COLO668 (cell line): Measurements from ENCODE around the gene SGMS2.
"Not testable (repeated sequence)": the region's sequence is repeated elsewhere in the genome, so short reads cannot be mapped to it uniquely, and the experiment has no call there.

Source experiments
- DNase-seq: peaks from one replicate; lab custom pipeline; 2025; ENCODE audit not compliant: unreplicated experiment; lab: John Stamatoyannopoulos, UW

The SGMS2 gene

GRCh38 chr4:107906458-107907100 lies 81.8 kb downstream of the SGMS2 start:
- DNase-seq, result no peak

DNA sequence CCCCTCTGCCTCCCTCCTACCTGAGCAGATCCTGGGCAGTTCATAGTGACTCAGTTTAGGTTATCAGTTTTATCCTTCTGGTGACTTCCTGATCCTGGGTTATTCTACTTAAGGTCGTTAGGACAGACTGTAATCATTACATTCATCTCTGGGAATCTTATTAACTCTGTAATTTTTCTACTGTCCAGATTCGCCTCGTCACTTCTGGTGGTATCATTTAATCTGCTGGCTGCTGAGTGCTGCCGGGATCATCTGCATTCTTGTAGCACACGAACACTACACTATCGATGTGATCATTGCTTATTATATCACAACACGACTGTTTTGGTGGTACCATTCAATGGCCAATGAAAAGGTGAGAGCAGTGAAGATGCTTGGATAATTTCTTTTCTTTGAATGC lies 83.6 kb downstream of the SGMS2 start:
- DNase-seq, result no peak

DNA sequence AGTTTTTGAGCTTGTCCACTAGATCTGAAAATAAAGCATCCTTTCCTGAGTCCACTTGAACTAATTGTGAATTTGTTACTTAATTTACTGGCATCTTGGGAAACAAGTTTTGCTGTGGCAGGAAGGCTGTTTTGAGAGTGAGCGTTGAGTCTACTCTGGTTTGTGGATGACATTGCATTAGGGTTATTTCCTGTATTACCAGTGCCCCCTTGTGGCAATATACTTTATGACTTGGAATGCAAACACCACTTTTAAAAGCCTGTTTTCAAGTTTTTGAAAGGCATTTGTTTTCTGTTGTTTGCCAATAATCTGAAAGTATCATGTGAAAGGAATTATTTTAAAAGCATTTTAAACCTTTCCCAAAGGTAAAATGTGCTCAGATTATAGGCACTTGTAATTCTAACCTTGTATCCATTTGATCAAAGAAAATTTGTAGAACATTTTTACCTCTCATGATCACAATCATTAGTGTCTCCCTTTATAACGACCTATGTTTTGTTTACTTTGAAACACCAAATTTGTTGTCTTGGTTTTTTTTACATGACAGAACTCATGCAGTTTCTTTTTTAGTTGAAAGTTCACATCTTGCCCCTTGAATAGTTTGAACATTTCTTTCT lies 88.7 kb downstream of the SGMS2 start:
- no peak for DNase-seq

- DNase-seq, result no peak
Measured at GRCh38 chr4:107915220-107915619, 90.5 kb downstream of the SGMS2 start.

GRCh38 chr4:107916623-107917022 lies 91.9 kb downstream of the SGMS2 start:
- no peak for DNase-seq

DNA sequence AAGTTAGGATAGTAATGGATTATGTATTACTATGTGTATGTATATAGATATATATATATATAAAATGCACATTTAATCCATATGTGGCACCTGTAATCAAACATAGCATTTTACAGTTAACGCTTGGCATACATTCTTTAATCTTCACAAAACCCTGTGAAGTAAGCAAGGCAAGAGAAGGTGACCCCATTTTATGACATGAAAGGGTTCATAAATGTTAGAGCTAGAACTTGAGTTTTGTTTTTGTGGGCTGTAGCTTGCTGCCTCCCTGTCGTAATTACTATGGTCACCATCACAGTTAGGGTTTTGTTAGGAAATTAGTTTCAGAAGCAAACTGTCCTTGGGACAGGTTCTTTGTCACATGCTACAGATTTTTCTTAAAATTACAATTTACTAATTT lies 92.8 kb downstream of the SGMS2 start:
- DNase-seq, result no peak

DNA sequence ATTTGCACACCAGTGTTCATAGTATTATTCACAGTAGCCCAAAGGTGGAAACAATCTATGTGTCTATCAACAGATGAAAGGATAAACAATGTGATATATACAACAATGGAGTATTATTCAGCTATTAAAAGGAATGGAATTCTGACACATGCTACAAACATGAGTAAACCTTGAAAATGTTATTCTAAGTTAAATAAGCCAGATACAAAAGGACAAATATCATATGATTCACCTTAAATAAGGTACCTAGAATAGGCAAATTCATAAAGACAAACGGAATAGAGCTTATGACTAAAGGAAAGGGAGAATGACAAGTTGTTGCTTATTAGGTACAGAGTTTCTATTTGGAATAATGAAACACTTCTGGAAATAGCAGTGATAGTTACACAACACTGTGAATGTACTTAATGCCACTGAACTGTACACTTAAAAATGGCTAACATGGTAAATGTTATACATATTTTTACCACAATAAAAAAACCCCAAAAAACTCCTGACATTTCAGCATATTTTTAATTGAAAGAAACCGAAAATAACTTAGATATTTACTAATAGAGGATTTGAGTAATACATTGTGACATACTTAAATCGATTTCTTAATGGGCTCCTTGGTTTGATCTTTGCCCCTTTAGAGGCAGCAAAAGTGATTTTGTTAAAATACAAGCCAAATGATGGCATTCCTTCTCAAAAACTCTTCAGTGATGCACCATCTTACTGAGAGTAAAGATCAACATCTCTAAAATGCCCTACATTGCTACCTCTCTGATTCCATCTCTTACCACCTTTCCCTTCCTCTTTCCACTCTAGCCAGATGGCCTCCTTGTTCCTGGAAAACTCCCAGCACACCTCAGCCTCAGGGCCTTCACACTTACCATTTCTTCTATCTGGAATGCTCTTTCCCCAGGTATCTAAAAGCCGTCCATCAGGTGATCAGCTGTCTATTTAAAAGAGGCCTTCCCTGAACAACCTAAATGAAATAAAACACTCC lies 98.0 kb downstream of the SGMS2 start:
- no peak for DNase-seq

DNA sequence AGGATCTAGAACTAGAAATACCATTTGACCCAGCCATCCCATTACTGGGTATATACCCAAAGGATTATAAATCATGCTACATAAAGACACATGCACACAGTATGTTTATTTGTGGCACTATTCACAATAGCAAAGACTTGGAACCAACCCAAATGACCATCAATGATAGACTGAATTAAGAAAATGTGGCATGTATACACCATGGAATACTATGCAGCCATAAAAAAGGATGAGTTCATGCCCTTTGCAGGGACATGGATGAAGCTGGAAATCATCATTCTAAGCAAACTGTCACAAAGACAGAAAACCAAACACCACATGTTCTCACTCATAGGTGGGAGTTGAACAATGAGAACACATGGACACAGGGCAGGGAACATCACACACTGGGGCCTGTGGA lies 101.0 kb downstream of the SGMS2 start:
- not testable (repeated sequence) for DNase-seq

- not testable (repeated sequence) for DNase-seq
Measured at GRCh38 chr4:107926875-107927274, 102.1 kb downstream of the SGMS2 start.

DNA sequence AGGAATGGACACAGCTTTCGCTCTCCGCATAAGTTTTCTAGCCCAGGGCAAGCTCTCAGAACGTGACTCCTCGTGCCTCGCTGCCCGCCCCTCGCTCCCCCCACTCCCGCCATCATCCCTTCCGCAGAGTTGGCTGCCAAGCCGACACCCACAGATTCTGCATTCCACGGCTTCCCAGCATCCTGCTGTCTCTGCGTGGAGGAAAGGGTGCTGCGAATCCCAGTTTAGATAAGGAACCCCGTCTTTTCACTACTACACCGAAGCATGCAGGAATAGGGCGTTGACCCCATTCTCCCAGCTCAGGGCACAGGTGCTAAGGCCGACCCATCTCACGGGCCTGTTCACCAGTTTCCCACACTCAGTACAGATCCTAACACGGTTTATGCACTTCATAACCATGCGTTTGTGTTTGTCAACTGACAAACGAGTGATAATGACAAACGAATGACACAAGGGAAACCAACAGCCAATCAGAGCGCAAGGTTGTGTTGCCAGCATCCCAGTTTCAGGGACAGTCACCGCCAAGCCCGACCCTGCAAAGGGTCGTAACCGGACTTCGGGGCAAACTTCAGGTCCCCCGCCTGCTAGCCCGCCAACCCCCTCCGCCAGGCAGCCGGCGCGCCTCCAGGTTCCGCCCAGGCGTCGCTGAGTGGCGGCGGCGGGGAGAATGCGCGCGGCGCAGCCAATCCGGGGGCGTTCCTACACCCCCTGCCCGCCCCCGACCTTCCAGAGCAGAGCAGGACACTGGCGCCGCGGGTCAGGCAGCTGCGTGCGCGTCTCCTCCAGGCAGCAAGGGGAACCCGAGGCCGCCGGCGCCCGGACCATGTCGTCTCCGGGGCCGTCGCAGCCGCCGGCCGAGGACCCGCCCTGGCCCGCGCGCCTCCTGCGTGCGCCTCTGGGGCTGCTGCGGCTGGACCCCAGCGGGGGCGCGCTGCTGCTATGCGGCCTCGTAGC lies 106.4 kb downstream of the SGMS2 start, which contains the start of gene CYP2U1:
Gene CYP2U1 (plus strand): TSS at position 729 of the 954 bp plus-strand sequence. CDS start 95 bp downstream, at position 824.
- DNase-seq, result peak; percentile 81

DNA sequence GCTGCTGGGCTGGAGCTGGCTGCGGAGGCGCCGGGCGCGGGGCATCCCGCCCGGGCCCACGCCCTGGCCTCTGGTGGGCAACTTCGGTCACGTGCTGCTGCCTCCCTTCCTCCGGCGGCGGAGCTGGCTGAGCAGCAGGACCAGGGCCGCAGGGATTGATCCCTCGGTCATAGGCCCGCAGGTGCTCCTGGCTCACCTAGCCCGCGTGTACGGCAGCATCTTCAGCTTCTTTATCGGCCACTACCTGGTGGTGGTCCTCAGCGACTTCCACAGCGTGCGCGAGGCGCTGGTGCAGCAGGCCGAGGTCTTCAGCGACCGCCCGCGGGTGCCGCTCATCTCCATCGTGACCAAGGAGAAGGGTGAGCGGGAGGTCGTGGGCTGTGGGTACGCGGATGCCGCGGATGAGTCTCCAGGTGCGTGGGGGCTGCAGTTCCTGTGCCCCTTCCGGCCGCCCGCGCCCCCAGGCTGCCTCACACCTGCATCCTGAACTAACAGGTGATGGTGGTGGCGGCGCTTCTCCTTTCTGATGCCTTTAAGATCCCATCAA lies 107.1 kb downstream of the SGMS2 start:
- DNase-seq, result no peak

DNA sequence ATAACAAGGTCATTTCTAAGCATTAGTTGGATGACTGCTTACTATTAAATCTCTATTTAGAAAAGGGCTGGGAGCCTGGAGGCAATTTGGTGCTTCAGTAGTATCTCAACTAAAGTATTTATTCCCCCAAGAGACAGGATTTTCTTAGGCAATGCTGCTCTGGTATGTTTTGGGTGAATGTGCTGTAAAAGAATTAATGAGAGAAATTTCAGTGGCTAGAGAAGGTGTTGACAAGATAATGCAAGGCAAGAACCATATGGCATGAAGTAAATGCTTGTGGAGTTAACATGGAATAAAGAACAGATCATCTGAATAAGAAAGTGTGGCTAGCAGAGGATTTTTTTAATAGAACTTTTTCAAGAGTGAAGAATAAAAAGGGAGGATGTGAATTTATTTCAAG lies 110.5 kb downstream of the SGMS2 start:
- no peak for DNase-seq

- no peak for DNase-seq
Measured at GRCh38 chr4:107937040-107937439, 112.3 kb downstream of the SGMS2 start.

- DNase-seq, result no peak
Measured at GRCh38 chr4:107939307-107939706, 114.6 kb downstream of the SGMS2 start.

- no peak for DNase-seq
Measured at GRCh38 chr4:107945809-107946208, 121.1 kb downstream of the SGMS2 start.

- DNase-seq, result no peak
Measured at GRCh38 chr4:107950746-107951540, 126.2 kb downstream of the SGMS2 start.

DNA sequence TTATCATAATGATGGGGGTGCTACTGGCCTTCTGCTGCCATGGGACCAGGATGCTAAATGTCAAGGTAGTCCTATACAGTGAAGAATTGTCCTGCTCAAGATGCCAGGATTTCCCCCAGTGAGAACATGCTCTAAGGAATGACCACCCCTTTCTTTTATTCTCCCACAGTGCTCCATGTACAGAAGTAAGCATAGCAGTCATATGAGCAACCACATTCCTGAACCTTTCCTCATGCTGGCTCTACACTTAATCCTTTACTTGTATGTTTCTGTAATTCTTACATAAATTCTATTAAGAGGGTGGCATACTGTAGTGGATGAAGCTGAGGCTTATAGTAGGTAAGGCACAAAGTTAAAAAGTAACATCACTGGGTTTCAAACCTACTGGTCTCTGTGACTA lies 126.8 kb downstream of the SGMS2 start:
- DNase-seq, result no peak

GRCh38 chr4:107956011-107956410 lies 131.3 kb downstream of the SGMS2 start:
- DNase-seq, result no peak
